Omental fat pad (tissue), 4 donors: ENCODE measurements around the gene BCLAF1. TPM values are rescaled to one million over a fixed set of nuclear protein-coding genes. Genes with fewer than 3 reads are reported as not detected.

Experiments
- ATAC-seq: fragments of 150-250 bp; one replicate; pipeline ENCODE4 v1.9.1; 2016; ENCODE audit warnings: mild to moderate bottlenecking, moderate library complexity; ENCODE audit not compliant: low FRiP score
- DNase-seq: peaks from one replicate; pipeline ENCODE4 v3.0.0-alpha.2; 2019; ENCODE audit warnings: low spot score
- CTCF ChIP-seq, 3 donors: fragments of 450-650 bp; IDR thresholded peaks; one replicate each; pipeline ENCODE4 v1.5.1; 2016 to 2017; ENCODE audit warnings: antibody characterized with exemption in 3 of 3, mild to moderate bottlenecking in 3 of 3, moderate library complexity in 2 of 3
- total RNA-seq, 4 donors: library from RNA; depleted of rRNA; stranded (reverse); fragments of >200 nt; gene quantifications; one replicate each; pipeline ENCODE4 v1.1.0, GENCODE V29; 2016

Gene BCLAF1
- total RNA-seq, 4 donors from 2014 or later: 95.2 to 168 (median 148) TPM

- ATAC-seq (peak; percentile 23), DNase-seq (no peak)
- TF ChIP-seq CTCF (IDR thresholded peaks at IDR 0.05): no peak
Measured at GRCh38 chr6:136250686-136251008, 39.0 kb downstream of the BCLAF1 start.

GRCh38 chr6:136249811-136250685, 39.6 kb downstream of the BCLAF1 start, which contains the start of gene MTFR2:
TSS of gene MTFR2 (minus strand) at chr6:136250311. CDS start at chr6:136249099, 1,212 bp downstream.
- TF ChIP-seq CTCF (IDR thresholded peaks at IDR 0.05): no peak
- ATAC-seq (peak; percentile 98), DNase-seq (peak; percentile 86)

GRCh38 chr6:136249336-136249735, 40.3 kb downstream of the BCLAF1 start:
- no peak for DNase-seq
- no peak for TF ChIP-seq CTCF (IDR thresholded peaks at IDR 0.05)
- ATAC-seq: no peak

GRCh38 chr6:136244061-136244616, 45.5 kb downstream of the BCLAF1 start:
- TF ChIP-seq CTCF (IDR thresholded peaks at IDR 0.05): no peak
- ATAC-seq (no peak), DNase-seq (no peak)

- TF ChIP-seq CTCF (IDR thresholded peaks at IDR 0.05): no peak
- no peak for DNase-seq
- ATAC-seq: no peak
Measured at GRCh38 chr6:136236466-136237293, 53.0 kb downstream of the BCLAF1 start.

- TF ChIP-seq CTCF (IDR thresholded peaks at IDR 0.05): no peak
- ATAC-seq: no peak
Measured at GRCh38 chr6:136235233-136235564, 54.4 kb downstream of the BCLAF1 start.

More at GRCh38 chr6:136235233-136235564, 54.4 kb downstream of the BCLAF1 start:
- no peak for DNase-seq
